HuH-7 (cell line): ENCODE results near the gene PTPRT.
"Not testable (repeated sequence)": the region's sequence is repeated elsewhere in the genome, so short reads cannot be mapped to it uniquely, and the experiment has no call there.

Experiments
- DNase-seq: peaks from one replicate; pipeline ENCODE4 v3.0.0; 2011; ENCODE audit warnings: low spot score

Gene PTPRT

DNA sequence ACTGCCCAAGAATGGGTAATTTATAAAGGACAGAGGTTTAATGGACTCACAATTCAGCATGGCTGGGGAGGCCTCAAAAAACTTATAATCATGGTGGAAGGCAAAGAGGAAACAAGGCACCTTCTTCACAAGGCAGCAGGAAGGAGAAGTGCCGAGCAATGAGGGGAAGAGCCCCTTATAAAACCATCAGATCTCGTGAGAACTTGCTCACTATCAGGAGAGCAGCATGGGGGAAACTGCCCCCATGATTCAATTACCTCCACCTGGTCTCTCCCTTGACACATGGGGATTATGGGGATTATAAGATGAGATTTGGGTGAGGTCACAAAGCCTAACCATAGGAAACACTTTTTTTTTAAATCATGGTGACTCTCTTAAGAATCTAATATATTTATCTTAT lies 278.9 kb downstream of the PTPRT start:
- DNase-seq, result not testable (repeated sequence)

DNA sequence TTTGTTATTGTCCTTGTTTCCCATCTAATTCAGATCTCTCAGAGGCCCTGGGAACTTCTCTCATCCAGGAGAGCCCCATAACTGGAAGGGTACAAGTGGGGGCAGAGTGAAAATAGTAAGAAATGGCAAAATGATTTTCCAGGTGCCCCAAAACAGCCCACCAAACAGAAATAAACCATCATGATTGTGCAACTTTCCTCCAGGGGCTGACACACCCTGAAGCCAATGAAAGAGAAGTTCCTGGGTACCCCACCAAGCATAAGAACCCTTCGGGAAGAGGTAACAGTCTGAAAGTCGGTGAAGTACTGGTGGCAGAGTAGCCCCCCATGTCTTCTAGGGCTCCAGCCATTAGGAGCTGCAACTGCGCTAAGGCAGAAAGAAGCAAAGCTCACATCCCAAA lies 282.0 kb downstream of the PTPRT start:
- DNase-seq, result no peak

DNA sequence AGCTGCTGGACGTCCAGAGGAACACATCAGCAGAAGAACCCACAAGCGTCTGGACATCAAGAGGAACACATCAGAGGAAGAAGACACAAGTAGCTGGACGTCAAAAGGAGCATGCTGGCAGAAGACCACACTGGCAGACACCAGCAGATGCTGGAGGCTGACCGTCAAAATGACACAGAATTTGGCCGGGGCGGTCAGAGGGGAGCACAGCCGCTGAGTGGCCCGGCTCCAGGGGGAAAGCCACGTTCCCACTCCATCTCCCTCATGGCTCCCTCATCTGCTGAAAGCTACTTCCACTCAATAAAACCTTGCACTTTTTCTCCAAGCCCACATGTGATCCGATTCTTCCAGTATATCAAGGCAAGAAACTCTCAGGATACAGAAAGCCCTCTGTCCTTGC lies 283.6 kb downstream of the PTPRT start:
- DNase-seq, result no peak

GRCh38 chr20:42902509-42902908 lies 287.2 kb downstream of the PTPRT start:
- no peak for DNase-seq

DNA sequence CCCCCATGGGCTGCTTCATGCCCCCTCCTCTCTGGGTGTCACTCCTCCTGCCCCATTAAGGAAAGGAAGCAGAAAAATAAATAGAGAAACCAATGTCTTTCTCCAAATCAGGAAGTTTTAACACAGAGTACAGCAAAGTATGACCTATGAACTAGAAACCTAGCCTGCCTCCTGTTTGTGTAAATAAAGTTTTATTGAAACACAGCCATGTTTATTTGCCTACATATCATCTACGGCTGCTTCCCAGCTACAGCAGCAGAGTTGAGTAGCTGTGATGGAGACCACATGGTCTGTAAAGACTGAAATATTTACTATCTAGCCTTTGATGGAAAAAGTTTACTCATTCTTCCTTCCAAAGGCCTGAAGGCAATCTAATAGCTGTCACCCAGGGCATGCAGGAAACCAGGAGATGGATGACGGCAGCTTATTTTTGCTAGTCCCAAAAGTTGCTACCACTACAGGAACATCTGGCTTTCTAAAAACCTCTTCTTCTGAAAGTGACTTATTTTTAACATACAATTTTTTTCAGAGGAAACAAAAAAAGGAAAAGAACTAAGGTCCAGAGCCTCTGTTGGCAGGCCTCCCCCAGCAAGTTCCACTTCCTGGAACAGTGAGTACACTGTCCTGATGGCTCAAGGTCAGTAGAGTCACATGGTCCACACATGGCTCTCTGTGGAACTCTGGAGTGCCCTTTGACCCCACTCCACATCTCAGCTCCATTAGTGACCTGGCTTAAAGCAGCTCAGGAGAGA lies 287.8 kb downstream of the PTPRT start:
- no peak for DNase-seq

GRCh38 chr20:42900764-42901163 lies 288.9 kb downstream of the PTPRT start:
- not testable (repeated sequence) for DNase-seq

GRCh38 chr20:42895020-42895419 lies 294.7 kb downstream of the PTPRT start:
- DNase-seq, result no peak

- no peak for DNase-seq
Observed at GRCh38 chr20:42894483-42894882, 295.2 kb downstream of the PTPRT start.

DNA sequence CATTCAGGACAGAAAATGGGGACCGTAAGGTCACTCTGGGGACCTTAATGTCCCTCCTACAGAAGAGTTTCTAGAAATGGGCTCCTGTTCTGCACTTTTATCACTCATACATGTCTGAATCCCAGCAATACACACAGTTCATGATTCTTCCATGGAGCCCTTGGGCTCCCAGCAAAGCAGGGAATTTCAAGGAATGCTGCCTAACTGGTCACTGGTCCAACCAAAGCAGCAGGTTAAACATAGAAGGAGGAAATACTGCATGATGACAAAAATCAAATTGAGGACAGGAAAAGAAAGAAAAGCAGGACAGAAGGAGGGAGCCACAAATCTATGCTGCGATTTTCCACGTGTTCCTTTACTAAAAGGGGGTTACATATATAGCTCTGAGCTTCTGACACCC lies 300.2 kb downstream of the PTPRT start:
- no peak for DNase-seq

DNA sequence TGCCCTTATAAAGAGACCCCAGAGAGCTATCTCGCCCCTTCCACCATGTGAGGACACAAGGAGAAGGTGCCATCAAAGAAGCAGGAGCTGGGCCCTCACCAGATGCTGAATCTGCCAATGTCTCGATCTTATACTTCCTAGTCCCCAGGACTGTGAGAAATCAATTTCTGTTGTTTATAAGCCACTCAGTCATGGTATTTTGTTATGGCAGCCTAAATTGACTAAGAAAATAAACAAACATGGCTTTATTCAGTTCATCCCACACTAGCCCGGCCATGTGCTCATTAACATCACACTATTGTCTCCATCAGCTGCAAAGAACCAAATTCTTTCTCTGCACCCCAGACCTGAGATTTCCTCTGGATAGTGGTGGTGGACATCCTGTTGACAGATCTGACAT lies 302.4 kb downstream of the PTPRT start:
- DNase-seq, result no peak

DNA sequence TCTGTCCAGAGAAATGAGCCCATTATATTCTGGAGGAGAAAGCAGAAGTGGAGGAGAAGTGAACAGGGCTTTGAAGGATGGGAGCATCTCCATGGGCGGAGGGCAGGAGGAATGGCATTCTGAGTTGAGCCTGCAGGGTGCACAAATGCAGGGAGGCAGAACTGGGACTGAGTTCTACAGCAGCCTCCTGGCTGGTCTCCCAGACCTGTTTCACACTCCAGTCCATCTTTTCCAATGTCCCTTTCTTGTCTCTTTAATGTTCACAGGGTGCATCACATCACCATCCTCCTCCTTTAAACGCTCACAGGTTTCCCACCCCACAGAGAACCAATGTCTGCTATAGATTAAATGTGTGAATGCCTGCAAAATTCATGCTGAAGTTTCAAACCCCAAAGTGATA lies 302.9 kb downstream of the PTPRT start:
- no peak for DNase-seq

DNA sequence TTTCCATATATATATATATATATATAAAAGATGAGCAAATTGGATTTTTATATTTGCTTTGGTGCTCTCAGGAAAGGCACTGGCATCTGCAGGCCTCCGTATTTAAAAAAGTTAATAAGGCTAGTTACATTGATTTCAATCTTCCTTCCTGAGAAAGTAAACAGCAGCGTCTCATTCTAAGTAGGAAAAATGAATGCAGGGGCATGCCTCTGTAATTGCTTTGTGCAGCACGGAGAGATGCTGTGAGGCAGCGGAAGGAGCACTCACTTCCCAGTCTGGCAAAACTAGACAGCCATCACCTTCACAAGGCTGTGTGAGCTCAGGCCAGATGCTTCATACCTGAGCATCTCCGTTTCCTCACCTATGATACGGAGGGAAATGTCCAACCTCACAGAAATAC lies 303.7 kb downstream of the PTPRT start:
- DNase-seq, result no peak

- DNase-seq, result no peak
Observed at GRCh38 chr20:42875581-42875980, 314.1 kb downstream of the PTPRT start.

GRCh38 chr20:42873259-42873658 lies 316.4 kb downstream of the PTPRT start:
- no peak for DNase-seq

DNA sequence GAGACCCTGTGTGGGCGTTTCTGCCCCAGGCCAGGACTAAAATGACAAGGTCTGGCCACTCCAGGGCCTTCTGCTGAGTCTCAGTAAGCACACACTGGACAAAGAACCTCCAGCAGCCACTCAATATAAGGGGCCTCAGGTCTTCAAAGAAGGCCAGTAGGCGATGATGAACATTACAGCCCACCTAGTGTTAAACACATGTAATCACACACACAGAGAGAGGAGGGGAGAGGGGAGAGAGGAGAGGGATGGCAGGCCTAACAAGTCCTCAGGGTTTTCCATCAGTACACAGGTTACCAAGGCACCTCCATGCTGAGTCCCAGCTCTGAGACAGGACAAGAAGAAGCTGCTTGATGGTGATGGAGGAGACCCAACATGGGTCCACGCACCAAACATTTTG lies 325.6 kb downstream of the PTPRT start:
- no peak for DNase-seq

- no peak for DNase-seq
Observed at GRCh38 chr20:42862446-42862845, 327.3 kb downstream of the PTPRT start.

DNA sequence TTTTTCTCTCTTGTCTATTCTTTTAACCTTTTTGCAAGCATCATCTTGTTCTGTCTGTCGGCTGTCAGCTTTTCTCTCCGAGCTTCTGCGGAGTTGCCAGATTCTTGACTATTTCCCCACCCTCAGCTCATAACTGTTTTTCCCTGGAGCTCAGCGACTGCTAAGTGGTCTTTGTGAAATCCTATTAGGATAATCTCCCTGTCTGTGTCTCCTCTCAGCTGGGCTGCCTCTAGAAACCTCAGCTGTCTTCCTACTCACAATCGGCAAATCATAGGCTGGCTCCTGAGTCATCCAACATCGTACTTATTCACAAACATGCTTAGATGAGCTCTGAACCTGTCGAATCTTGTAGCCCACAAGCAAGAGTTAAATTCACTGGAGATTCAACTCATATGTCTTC lies 332.3 kb downstream of the PTPRT start:
- DNase-seq, result no peak

DNA sequence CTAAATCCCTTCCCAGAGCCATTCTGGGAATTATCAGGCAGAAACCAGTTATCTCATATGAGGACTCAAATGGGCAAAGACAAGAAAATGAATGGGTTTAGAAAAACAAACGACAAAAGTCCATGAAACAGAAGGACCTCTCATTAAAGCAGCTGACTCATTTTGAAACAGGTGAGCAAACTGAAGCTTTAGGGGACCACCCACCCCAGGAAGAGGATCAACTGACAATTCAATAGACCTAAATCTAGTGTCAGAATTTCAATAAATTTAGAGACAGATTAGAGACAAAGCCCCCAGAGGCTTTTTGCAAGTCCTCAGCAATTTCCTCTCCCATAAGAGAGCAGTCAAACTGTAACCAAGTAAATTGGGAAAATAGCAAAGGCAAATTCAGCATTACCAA lies 333.8 kb downstream of the PTPRT start:
- DNase-seq, result no peak

- no peak for DNase-seq
Observed at GRCh38 chr20:42852691-42853090, 337.0 kb downstream of the PTPRT start.

DNA sequence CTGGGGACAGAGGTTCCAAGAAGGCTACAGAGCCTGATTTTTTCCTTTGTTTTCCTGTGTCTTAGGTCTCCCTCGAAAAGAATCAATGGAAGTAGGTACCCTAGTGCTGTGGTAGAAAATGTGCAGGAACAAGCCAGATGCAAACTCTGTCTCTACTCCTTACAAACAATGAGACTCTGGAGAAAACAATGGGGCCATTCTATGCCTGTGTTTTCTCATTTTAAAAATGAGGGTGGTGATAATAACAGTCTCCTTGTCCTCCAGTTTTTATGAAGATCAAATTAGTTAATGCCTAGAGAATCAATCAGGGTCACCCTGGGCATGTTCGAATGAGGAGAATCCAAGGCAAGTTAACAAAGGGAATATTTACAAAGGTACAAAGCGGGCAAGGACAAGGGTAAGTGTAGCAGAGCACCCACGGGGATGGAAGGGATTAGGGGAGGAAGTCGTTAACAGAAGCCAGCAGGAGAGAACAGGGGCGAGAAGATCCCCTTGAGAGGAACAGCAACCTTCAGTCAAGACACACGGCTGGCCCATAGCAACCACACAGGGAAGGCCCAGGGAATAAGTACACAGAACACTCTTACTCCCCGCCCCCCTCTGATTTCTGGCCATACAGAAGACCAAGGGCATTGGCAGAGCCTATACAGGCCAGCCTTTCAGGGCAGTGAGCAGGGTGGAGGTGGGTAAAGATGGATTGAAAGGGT lies 342.8 kb downstream of the PTPRT start:
- DNase-seq, result no peak

GRCh38 chr20:42844751-42845150 lies 345.0 kb downstream of the PTPRT start:
- no peak for DNase-seq

- no peak for DNase-seq
Observed at GRCh38 chr20:42837456-42837855, 352.2 kb downstream of the PTPRT start.

DNA sequence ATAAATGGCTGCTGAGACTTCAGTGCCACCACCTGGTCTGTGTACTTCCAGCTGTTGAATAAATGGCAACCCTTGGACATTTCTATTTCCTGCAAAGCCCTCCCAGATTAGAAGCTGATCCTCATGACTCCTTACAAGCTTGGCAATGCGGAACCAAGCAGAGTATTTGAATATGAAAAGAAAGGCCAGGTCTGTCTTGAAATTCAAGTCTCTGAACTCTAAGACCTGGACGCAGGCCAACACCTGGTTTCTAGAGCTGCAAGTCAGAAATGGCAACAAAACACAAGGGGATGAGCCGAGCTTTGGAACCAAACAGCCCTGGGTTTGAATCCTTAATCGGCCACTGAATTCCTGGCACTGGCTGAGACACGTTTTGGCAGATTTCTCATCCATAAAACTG lies 353.4 kb downstream of the PTPRT start:
- DNase-seq, result no peak

GRCh38 chr20:42807876-42808275 lies 381.8 kb downstream of the PTPRT start:
- DNase-seq, result no peak
